AG10803 (cell line): ENCODE data around the gene ZMYND10.

ENCODE experiments used
- DNase-seq: peaks from one replicate; pipeline ENCODE4 v3.0.0; 2010; ENCODE audit warnings: low read depth
- H3K4me3 ChIP-seq: 2 replicates; pipeline ENCODE4 v1.5.1; 2011; ENCODE audit warnings: mild to moderate bottlenecking, low read length, control low read depth
- CTCF ChIP-seq: conservative IDR thresholded peaks from 2 replicates; pipeline ENCODE4 v1.5.1; 2011; ENCODE audit warnings: mild to moderate bottlenecking, low read length, control low read depth, inconsistent platforms

Gene ZMYND10

GRCh38 chr3:50303013-50303815 is 42.3 kb downstream of the ZMYND10 start, which contains the start of gene HYAL1:
TSS of gene HYAL1 (minus strand) at chr3:50303574. CDS start at chr3:50302956, 618 bp downstream.
- no peak for TF ChIP-seq CTCF
- no peak within 1 kb of the TSS for H3K4me3 ChIP-seq
- DNase-seq = no peak

GRCh38 chr3:50302095-50303012 is 43.2 kb downstream of the ZMYND10 start:
- no peak for DNase-seq
- TF ChIP-seq CTCF = no peak
- H3K4me3 ChIP-seq = no peak overlapping the region

GRCh38 chr3:50300681-50301254 is 44.8 kb downstream of the ZMYND10 start:
- TF ChIP-seq CTCF = no peak
- H3K4me3 ChIP-seq = no peak overlapping the region
- DNase-seq = no peak

GRCh38 chr3:50299929-50300680 is 45.4 kb downstream of the ZMYND10 start:
- peak overlapping the region; percentile 70 for H3K4me3 ChIP-seq
- no peak for TF ChIP-seq CTCF
- peak; percentile 76 for DNase-seq

GRCh38 chr3:50299638-50299928 is 45.9 kb downstream of the ZMYND10 start:
- no peak for DNase-seq
- H3K4me3 ChIP-seq = peak overlapping the region; percentile 70

More at GRCh38 chr3:50299638-50299928, 45.9 kb downstream of the ZMYND10 start:
- TF ChIP-seq CTCF = no peak
